NCI-H82 treated with DMSO at 0.1 percent for 48 hours (cell line): Measurements from ENCODE around the gene BEST1.

ENCODE experiments used
- DNase-seq: peaks from one replicate; lab custom pipeline; 2025; ENCODE audit not compliant: unreplicated experiment; lab: John Stamatoyannopoulos, UW

The BEST1 gene

DNA sequence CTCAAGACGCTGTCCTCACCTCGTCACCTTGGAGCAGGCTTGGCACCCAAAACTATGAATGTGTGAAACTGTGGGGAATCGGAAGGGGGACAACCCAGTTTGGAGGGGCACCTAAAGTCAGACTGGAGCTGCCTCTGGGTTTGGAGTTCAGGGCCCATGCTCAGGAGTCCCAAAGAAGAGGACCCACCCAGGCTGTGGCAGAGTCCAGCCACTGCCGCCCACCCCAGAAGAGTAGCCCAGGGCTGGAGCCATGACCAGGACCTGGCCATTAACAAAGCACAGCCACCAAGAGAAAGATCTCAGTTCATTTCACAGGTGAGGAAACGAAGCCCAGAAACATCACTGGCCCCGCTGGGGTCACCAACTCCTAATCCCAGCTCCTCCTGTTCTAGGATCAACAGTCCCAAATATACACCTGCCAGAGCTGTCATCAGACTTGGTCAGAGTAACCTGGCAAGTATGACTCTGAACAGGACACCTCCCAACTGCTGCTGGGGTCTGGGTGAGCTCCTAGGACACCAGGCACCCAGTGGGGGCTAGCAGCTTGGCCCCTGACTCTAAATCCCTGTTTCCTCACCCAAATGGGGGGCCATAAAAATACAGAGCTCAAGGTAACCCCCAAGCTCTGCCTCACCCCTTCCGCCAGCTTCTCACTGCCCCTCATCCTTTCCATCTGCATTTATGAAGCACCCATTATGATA lies 35.5 kb upstream of the BEST1 start:
- DNase-seq, result no peak

- no peak for DNase-seq
Measured at GRCh38 chr11:61916737-61917333, 33.3 kb upstream of the BEST1 start.

DNA sequence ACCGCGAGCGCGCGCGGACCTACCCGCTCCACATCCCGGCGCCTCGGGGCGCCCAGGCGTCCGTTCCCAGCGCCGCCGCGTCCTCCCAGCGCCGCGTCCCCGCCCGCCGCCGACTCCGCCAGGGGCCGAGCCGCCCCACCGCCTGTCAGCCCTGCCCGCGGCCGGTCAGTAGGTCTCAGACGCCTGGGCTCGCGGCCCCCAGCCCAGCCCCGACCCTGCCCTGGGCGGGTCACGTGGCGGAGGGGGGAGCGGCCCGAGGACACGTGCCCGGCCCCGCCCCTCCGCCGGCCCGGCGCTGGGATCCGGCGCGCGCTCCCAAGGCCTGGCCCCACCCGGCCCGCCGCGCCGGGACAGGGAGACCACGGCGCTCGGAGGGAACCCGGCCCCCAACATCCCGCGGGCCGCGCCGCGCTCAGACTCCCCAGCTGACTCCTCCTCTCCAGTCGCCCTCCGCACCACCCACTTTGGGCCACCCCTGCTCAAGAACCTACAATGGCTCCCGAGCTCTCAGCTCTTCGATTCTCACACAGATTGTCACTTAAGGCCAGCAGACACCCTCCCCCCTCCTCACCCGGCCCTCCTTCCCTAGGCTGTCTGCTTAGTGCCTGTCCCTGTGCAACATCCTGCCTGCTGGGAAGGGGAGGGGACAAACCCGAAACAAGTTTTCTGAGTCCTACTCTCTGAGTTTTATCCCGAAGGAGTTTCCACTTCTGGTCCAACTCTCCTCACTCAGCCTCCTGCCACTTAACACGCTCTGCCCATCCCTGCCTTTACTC lies 32.6 kb upstream of the BEST1 start, which contains the start of gene RAB3IL1:
TSS of gene RAB3IL1 (minus strand) at position 233 of the 776 bp plus-strand sequence. CDS start at position 34, 199 bp downstream.
- DNase-seq, result no peak

- no peak for DNase-seq
Measured at GRCh38 chr11:61918251-61918937, 31.8 kb upstream of the BEST1 start.

- no peak for DNase-seq
Measured at GRCh38 chr11:61918938-61919704, 31.0 kb upstream of the BEST1 start.

DNA sequence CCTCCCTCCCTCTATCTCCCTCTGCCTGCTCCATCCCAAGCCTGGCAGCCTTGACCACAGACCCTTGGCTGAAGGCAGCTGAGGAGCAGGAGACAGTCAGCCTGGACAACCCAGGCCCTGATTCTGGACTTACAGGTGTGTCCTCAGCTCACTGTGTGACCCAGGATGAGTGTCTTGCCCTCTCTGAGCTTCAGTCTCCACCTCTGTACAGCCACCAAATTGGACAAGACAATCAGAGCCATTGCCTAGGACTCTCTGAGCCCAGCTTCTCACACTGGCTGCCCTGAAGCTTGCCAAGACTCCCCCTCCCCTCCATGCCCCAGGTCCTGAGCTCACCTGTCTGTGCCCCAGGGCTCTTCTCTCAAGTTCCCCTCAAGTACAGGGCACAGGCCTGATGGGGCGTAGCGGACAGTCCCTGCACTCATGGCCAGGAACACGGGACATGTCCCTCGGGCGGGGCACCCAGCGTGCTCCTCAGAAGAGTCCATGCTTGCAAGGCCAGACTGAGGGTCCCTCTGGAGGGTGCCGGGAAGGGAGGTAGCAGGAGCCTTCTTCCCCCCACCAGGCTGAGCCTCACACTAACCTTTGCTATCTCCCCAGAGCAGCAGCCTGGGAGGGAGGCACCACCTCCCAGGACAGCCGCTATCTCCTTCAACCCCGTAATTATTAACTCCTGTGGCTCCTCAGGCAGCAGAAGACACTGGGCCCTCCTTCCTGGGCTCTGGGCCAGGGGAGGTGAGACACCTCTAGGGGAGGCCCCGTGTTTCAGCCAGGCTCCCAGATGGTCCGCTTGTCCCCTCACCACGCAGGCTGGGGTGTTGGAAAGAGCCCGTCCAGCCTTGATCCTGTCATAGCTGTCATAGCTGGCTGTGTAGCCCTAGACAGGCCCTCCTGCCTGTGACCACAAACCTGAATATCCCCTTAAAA lies 30.2 kb upstream of the BEST1 start:
- DNase-seq, result no peak

DNA sequence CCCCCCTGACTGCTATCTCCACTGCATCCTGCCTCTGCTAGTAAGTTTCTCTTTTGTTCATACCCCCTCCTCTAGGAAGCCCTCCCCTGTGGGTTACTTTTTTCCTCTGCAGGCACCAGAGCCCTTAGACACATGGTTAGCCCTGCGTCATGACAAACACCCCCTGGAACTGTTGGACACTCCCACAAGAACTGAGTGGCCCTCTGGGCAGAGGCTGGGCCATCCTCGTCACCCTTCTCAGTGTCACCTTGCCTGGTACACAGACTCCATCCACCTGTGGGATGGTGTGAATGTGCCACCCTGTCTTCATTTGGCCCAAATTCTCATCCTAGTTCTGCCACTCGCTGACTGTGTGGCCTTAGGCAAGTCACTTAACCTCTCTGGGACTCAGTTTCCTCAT lies 28.7 kb upstream of the BEST1 start:
- no peak for DNase-seq

GRCh38 chr11:61922539-61922938 lies 27.6 kb upstream of the BEST1 start:
- no peak for DNase-seq

GRCh38 chr11:61923166-61924063 lies 26.7 kb upstream of the BEST1 start:
- DNase-seq, result no peak

DNA sequence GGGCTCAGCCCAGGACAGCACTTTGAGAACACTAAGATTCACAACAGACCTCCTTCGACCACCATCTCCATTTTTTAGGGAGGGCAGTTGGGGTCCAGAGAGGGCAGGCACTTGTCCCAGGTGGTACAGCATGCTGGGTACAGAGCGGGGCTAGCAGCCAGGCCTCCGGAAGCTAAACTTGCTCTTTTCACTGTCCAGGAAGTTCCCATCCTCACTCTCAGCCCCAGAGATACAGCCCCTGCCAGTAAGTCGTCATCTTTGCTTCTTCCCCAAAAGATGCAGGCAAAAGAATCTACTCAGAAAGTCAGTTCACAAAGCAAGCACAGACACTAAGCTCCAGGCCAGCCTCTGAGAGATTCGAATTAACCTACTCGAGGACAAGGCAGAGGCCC lies 26.1 kb upstream of the BEST1 start:
- no peak for DNase-seq

DNA sequence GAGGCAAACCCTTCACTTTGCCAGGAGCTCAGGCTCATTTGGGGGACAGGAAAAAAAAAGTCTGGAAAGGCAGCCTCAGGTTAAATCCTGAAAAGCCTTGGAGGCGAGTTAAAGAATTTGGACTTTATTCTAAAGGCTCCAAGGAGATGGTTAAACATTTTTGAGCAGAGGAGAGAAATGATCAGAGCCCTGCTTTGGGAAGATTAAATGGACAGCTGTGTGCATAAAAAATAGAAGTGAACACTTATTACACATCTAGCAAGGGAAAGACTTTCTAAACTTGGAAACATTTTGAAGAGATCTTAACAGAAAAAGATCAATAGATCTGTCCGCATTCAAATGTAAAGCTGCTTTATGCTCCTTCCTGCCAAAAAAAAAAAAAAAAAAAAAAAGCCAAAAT lies 24.4 kb upstream of the BEST1 start:
- DNase-seq, result no peak

DNA sequence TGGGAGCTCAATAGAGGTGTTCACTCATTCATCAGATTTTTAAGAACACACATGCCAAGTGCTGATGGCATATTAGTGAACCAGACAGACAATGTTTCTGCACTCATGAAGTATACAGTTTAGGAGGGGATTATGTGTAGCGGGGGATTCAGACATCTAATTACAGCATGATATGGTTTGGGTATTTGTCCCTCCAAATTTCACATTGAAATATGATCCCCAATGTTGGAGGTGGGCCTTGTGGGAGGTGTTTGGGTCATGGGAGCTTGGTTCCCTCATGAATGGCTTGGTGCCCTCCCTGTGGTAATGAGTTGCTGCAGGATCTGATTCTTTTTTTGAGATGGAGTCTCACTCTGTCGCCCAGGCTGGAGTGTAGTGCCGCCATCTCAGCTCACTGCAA lies 23.9 kb upstream of the BEST1 start:
- no peak for DNase-seq

GRCh38 chr11:61927501-61927900 lies 22.6 kb upstream of the BEST1 start:
- no peak for DNase-seq

DNA sequence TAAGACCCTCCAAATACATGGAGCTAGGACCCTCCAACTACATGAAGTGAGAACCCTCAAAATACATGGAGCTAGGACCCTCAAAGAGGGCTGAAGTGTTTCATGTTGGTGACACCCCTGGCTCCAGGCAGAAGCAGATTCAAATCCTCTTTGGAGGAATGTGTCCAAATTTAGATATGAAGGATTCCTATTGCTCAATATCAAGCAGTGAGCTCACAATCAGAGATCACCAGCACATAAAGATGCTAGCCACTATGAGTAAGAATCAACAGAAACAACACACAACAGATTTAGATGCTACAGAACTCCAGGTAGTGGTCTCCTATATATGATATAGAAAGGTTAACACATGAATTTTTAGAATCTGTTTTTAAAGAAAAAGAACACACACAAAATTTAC lies 21.5 kb upstream of the BEST1 start:
- no peak for DNase-seq

DNA sequence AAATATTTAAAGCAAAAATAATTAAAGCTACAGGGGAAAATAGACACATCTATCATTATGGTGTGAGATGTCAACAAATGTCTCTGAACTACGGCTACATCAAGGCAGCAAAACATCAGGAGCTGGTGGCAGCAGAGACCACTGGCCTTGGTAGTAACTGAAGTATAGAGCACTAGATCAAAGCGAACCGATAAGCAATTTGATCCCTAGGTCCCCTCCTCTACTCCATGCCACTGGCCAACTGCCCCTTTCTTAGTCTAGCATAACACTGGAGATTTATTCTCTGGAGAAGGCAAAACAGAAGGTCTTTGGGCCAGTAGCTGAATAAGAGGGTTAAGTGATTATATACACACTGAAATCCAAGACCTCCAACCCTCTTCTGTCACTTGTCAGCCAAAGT lies 19.2 kb upstream of the BEST1 start:
- DNase-seq, result no peak

DNA sequence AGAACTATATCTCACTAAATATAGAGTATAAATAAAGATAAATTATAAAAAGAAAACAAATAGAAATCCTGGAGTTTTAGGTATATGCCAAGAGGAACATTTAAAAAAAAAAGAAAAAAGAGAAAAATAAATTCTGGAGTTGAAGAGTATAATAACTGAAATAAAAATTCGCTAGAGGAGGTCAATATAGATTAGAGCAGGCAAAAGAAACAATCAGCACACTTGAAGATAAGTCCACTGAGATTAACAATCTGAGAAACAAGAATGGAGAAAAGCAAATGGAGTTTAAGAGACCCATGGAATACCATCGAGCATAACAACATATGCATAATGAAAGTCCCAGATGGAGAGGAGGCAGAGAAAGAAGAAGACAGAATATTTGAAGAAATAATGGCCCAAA lies 14.3 kb upstream of the BEST1 start:
- DNase-seq, result no peak

- DNase-seq, result no peak
Measured at GRCh38 chr11:61940466-61940865, 9.7 kb upstream of the BEST1 start.

- DNase-seq, result no peak
Measured at GRCh38 chr11:61945191-61945590, 5.0 kb upstream of the BEST1 start.

- DNase-seq, result no peak
Measured at GRCh38 chr11:61946894-61947293, 3.3 kb upstream of the BEST1 start.
